Measurements from ENCODE around the gene VPS37B.

VPS37B gene

DNA sequence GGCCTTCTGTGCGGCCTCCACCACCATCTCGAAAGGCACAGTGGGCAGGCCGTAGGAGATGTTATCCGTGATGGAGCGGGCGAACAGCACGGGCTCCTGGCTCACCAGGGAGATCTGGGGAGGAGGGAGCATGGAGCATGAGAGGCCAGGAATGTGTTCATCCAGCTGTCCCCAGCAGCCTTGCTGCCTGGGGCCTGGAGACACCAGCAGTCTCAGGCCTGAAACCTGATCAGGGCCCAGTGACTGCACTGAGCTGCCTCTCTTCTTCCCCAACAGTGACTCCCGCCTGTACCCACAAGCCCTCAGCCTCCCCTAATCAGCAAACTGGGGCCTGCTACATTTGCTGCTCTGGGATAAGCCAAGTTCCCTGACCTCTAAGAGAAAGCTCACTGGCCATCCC, 39.4 kb upstream of the VPS37B start:
- Histone ChIP-seq H3K27ac (replicated peaks) (no peak overlapping the region), H3K27me3 (ENCODE audit: insufficient read depth, poor library complexity, severe bottlenecking) (no peaks in the 10 kb centered on the region), H3K4me3 (replicated peaks; ENCODE audit: insufficient read depth, low read length) (no peak overlapping the region)
- DNase-seq (ENCODE audit: low read depth in 1 of 2, low spot score in 1 of 2), result no peak
- TF ChIP-seq SPI1 (IDR thresholded peaks at IDR 0.05; ENCODE audit: borderline replicate concordance, low read depth), result no peak
- no peak for TF ChIP-seq GABPA (IDR thresholded peaks at IDR 0.05; ENCODE audit: low read depth)
- TF ChIP-seq POLR2AphosphoS5 (IDR thresholded peaks at IDR 0.05; ENCODE audit: low read depth), result no peak

DNA sequence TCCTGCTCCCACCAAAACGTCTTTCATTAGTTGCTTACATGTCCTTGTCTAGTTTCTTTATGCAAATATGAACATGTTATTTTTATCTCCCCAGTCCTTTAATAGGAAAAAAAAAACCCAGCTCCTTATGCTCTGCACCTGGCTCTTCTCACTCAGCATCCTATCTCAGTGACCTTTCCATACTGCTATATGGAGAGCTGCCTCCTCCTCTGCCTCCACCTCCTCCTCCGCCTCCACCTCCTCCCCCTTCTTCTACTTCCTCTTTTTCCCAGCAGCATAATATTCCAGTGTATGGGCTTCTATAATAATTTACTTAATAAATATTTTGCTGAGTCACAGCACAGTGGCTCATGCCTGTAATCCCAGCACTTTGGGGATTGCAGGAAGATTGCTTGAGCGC, 38.8 kb upstream of the VPS37B start:
- TF ChIP-seq GABPA (IDR thresholded peaks at IDR 0.05; ENCODE audit: low read depth) (no peak), POLR2AphosphoS5 (IDR thresholded peaks at IDR 0.05; ENCODE audit: low read depth) (no peak), SPI1 (IDR thresholded peaks at IDR 0.05; ENCODE audit: borderline replicate concordance, low read depth) (no peak), REST (IDR thresholded peaks at IDR 0.05; ENCODE audit: insufficient replicate concordance, low read depth) (no peak)
- TF ChIP-seq, protein P1, sequence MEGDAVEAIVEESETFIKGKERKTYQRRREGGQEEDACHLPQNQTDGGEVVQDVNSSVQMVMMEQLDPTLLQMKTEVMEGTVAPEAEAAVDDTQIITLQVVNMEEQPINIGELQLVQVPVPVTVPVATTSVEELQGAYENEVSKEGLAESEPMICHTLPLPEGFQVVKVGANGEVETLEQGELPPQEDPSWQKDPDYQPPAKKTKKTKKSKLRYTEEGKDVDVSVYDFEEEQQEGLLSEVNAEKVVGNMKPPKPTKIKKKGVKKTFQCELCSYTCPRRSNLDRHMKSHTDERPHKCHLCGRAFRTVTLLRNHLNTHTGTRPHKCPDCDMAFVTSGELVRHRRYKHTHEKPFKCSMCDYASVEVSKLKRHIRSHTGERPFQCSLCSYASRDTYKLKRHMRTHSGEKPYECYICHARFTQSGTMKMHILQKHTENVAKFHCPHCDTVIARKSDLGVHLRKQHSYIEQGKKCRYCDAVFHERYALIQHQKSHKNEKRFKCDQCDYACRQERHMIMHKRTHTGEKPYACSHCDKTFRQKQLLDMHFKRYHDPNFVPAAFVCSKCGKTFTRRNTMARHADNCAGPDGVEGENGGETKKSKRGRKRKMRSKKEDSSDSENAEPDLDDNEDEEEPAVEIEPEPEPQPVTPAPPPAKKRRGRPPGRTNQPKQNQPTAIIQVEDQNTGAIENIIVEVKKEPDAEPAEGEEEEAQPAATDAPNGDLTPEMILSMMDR (IDR thresholded peaks at IDR 0.05; ENCODE audit: insufficient read depth, low read length), result no peak
- no peak for DNase-seq (ENCODE audit: low read depth in 1 of 2, low spot score in 1 of 2)
- H3K4me3 ChIP-seq (replicated peaks; ENCODE audit: insufficient read depth, low read length), result no peak overlapping the region
- H3K27me3 ChIP-seq (ENCODE audit: insufficient read depth, poor library complexity, severe bottlenecking), result no peaks in the 10 kb centered on the region
- no peak overlapping the region for H3K27ac ChIP-seq (replicated peaks)

GRCh38 chr12:122932207-122932606, 36.3 kb upstream of the VPS37B start:
- H3K4me3 ChIP-seq (replicated peaks; ENCODE audit: insufficient read depth, low read length), result no peak overlapping the region
- TF ChIP-seq SPI1 (IDR thresholded peaks at IDR 0.05; ENCODE audit: borderline replicate concordance, low read depth) (no peak), POLR2AphosphoS5 (IDR thresholded peaks at IDR 0.05; ENCODE audit: low read depth) (no peak), GABPA (IDR thresholded peaks at IDR 0.05; ENCODE audit: low read depth) (no peak), REST (IDR thresholded peaks at IDR 0.05; ENCODE audit: insufficient replicate concordance, low read depth) (no peak)
- TF ChIP-seq, protein P1 (IDR thresholded peaks at IDR 0.05; ENCODE audit: insufficient read depth, low read length), result no peak
- no peak for DNase-seq (ENCODE audit: low read depth in 1 of 2, low spot score in 1 of 2)
- H3K27me3 ChIP-seq (ENCODE audit: insufficient read depth, poor library complexity, severe bottlenecking), result no peaks in the 10 kb centered on the region
- H3K27ac ChIP-seq (replicated peaks), result no peak overlapping the region

GRCh38 chr12:122929812-122930211, 33.9 kb upstream of the VPS37B start:
- TF ChIP-seq, protein P1 (IDR thresholded peaks at IDR 0.05; ENCODE audit: insufficient read depth, low read length), result no peak
- TF ChIP-seq GABPA (IDR thresholded peaks at IDR 0.05; ENCODE audit: low read depth), result no peak
- no peak for TF ChIP-seq REST (IDR thresholded peaks at IDR 0.05; ENCODE audit: insufficient replicate concordance, low read depth)
- TF ChIP-seq SPI1 (IDR thresholded peaks at IDR 0.05; ENCODE audit: borderline replicate concordance, low read depth), result no peak
- no peak for TF ChIP-seq POLR2AphosphoS5 (IDR thresholded peaks at IDR 0.05; ENCODE audit: low read depth)
- no peak for DNase-seq (ENCODE audit: low read depth in 1 of 2, low spot score in 1 of 2)
- H3K27ac ChIP-seq (replicated peaks), result no peak overlapping the region
- H3K27me3 ChIP-seq (ENCODE audit: insufficient read depth, poor library complexity, severe bottlenecking), result no peaks in the 10 kb centered on the region
- no peak overlapping the region for H3K4me3 ChIP-seq (replicated peaks; ENCODE audit: insufficient read depth, low read length)
